Gastrocnemius medialis (tissue), 4 donors: ENCODE results near the gene TMEM217. TPM values are rescaled to one million over a fixed set of nuclear protein-coding genes. Genes with fewer than 3 reads are reported as not detected.

Source experiments
- ATAC-seq, 2 donors: fragments of 150-250 bp; one replicate each; pipeline ENCODE4 v1.9.1; 2016
- DNase-seq, 2 donors: peaks; one replicate each; pipeline ENCODE4 v3.0.0-alpha.2; 2019
- H3K27ac ChIP-seq, 4 donors: fragments of 200-600 bp; sonication (generic); 1 replicate in 1 of 4; 2 replicates in 3 of 4; pipeline ENCODE4 v1.5.1; 2016 to 2018; ENCODE audit warnings: mild to moderate bottlenecking in 2 of 4, moderate library complexity in 1 of 4
- H3K27me3 ChIP-seq, 3 donors: fragments of 200-600 bp; sonication (generic) in 2 of 3; 1 replicate in 1 of 3; 2 replicates in 2 of 3; pipeline versions ENCODE4 v1.5.1 to v1.6.0; 2016 to 2019; ENCODE audit warnings: mild to moderate bottlenecking in 1 of 3, moderate library complexity in 1 of 3
- H3K36me3 ChIP-seq, 2 donors: fragments of 200-600 bp; sonication (generic) in 1 of 2; one replicate each; pipeline ENCODE4 v1.5.1; 2017 to 2018
- H3K4me1 ChIP-seq, 2 donors: fragments of 200-600 bp; sonication (generic) in 1 of 2; one replicate each; pipeline ENCODE4 v1.5.1; 2016 to 2017; ENCODE audit warnings: mild to moderate bottlenecking in 2 of 2
- H3K4me3 ChIP-seq, 4 donors: fragments of 200-600 bp; sonication (generic) in 3 of 4; 1 replicate in 1 of 4; 2 replicates in 3 of 4; pipeline ENCODE4 v1.5.1; 2016 to 2019; ENCODE audit warnings: mild to moderate bottlenecking in 2 of 4
- H3K9me3 ChIP-seq, 3 donors: fragments of 200-600 bp; sonication (generic) in 2 of 3; 1 replicate in 1 of 3; 2 replicates in 2 of 3; pipeline ENCODE4 v1.5.1; 2016 to 2019
- CTCF ChIP-seq, 5 experiments: fragments of 450-650 bp in 3 of 5; fragments of 200-600 bp in 2 of 5; sonication (generic) in 2 of 5; IDR thresholded peaks in 4 of 5; conservative IDR thresholded peaks in 1 of 5; 1 replicate in 4 of 5; 2 replicates in 1 of 5; pipeline ENCODE4 v1.5.1; 2016 to 2019; ENCODE audit warnings: antibody characterized with exemption in 5 of 5, mild to moderate bottlenecking in 3 of 5, moderate library complexity in 3 of 5
- POLR2A ChIP-seq, 2 donors: fragments of 450-650 bp; IDR thresholded peaks; one replicate each; pipeline ENCODE4 v1.6.1; 2017; ENCODE audit warnings: antibody characterized with exemption in 2 of 2, mild to moderate bottlenecking in 2 of 2, moderate library complexity in 2 of 2
- in situ Hi-C, 4 donors: fragments of 200-750 bp; cut with MboI; loops; one replicate each; pipeline versions ENCODE4 v1.15.0 to v1.8.0; 2017; ENCODE audit warnings: low sequenced_read_pairs in 4 of 4
- intact Hi-C: fragments of 100-400 bp; cut with DNase I; formaldehyde crosslinking; loops from one replicate; pipeline ENCODE4 v1.15.1; 2023; ENCODE audit warnings: low total_unique reads
- total RNA-seq, 4 donors: library from RNA; depleted of rRNA; stranded (reverse); fragments of >200 nt; gene quantifications; one replicate each; pipeline versions ENCODE4 v1.1.0 to v1.2.3, GENCODE V29; 2016

The TMEM217 gene
- total RNA-seq, 4 donors from 2014 or later, result 0.22 TPM; not detected in 3

DNA sequence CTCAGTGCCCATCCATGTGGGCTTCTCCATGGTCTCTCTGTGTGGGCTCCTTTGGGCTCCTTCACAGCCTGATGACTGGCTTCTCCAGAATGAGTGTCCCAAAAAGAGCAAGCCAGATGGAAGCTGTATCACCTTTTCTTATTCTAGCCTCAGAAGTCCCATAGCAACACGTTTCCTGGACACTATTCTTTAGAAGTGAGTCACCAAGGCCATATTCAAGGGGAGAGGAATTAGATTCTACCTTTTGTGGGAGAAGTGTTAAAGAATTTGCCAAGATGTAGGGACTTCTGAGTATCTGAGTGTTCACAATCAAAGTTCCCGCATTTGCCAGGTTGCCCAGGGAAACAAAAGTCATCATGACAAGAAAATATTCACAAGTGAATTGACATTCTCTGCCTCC is 21.0 kb downstream of the TMEM217 start:
- in situ Hi-C loops, result no loop called here

DNA sequence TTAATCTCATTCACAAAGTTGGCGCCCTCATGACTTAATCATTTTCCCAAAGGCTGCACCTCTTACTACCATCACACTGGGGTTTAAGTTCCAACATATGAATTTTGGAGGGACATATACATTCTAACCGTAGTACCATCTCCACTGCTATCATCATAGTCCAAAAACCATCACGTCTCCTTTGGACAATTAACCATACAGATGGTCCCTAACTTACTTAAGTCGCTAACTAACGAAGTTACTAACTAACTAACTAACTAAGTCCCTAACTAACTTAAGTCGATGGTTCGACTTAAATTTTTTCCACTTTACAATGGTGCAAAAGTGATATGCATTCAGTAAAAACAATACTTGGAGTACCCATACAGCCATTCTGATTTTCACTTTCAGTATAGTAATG is 24.4 kb downstream of the TMEM217 start:
- Histone ChIP-seq H3K27me3 (no peaks in the 10 kb centered on the region), H3K27ac (no peak overlapping the region), H3K4me1 (no peaks in the 10 kb centered on the region), H3K9me3 (no peaks in the 10 kb centered on the region), H3K4me3 (no peak overlapping the region), H3K36me3 (no peaks in the 10 kb centered on the region)
- DNase-seq (no peak), ATAC-seq (no peak)
- no peak for TF ChIP-seq CTCF (IDR thresholded peaks at IDR 0.05 in 4 of 5, conservative IDR thresholded peaks at IDR 0.05 in 1 of 5)
- no peak for TF ChIP-seq POLR2A (IDR thresholded peaks at IDR 0.05)
- intact Hi-C loops (no loop called here), in situ Hi-C loops (no loop called here)

More for the DNA sequence above, 21.0 kb downstream of the TMEM217 start:
- H3K4me1 ChIP-seq, result peaks cover 12 to 14% of the 10 kb centered on the region in 2 donors
- H3K36me3 ChIP-seq, result no peaks in the 10 kb centered on the region
- no peaks in the 10 kb centered on the region for H3K27me3 ChIP-seq
- intact Hi-C loops, result no loop called here
- no peak overlapping the region for H3K27ac ChIP-seq
- no peaks in the 10 kb centered on the region for H3K9me3 ChIP-seq
- H3K4me3 ChIP-seq, result no peak overlapping the region
- DNase-seq (no peak), ATAC-seq (no peak)
- TF ChIP-seq POLR2A (IDR thresholded peaks at IDR 0.05) (no peak), CTCF (IDR thresholded peaks at IDR 0.05 in 4 of 5, conservative IDR thresholded peaks at IDR 0.05 in 1 of 5) (no peak)

GRCh38 chr6:37232430-37233017 is 25.4 kb downstream of the TMEM217 start:
- DNase-seq, result no peak
- Histone ChIP-seq H3K4me3 (no peak overlapping the region), H3K9me3 (no peaks in the 10 kb centered on the region), H3K36me3 (no peaks in the 10 kb centered on the region), H3K27ac (no peak overlapping the region), H3K4me1 (no peaks in the 10 kb centered on the region), H3K27me3 (no peaks in the 10 kb centered on the region)
- intact Hi-C loops (no loop called here), in situ Hi-C loops (no loop called here)
- TF ChIP-seq CTCF (IDR thresholded peaks at IDR 0.05 in 4 of 5, conservative IDR thresholded peaks at IDR 0.05 in 1 of 5), result no peak
- TF ChIP-seq POLR2A (IDR thresholded peaks at IDR 0.05), result no peak
- no peak for ATAC-seq

- Histone ChIP-seq H3K4me3 (no peak overlapping the region), H3K27me3 (no peaks in the 10 kb centered on the region), H3K27ac (no peak overlapping the region), H3K36me3 (no peaks in the 10 kb centered on the region), H3K4me1 (no peaks in the 10 kb centered on the region), H3K9me3 (no peaks in the 10 kb centered on the region)
- intact Hi-C loops (no loop called here), in situ Hi-C loops (no loop called here)
- TF ChIP-seq CTCF (IDR thresholded peaks at IDR 0.05 in 4 of 5, conservative IDR thresholded peaks at IDR 0.05 in 1 of 5) (no peak), POLR2A (IDR thresholded peaks at IDR 0.05) (no peak)
- ATAC-seq, result no peak
- DNase-seq, result no peak
Observed at GRCh38 chr6:37230104-37230503, 27.8 kb downstream of the TMEM217 start.
